Colonic mucosa (tissue), 4 donors: ENCODE results near the gene FNDC1. TPM values are rescaled to one million over a fixed set of nuclear protein-coding genes. Genes with fewer than 3 reads are reported as not detected.

Experiments
- DNase-seq: peaks from one replicate; pipeline ENCODE4 v3.0.0-alpha.2; 2020
- H3K27ac ChIP-seq: fragments of 200-600 bp; one replicate; pipeline ENCODE4 v1.8.0; 2021
- H3K27me3 ChIP-seq: fragments of 200-600 bp; one replicate; pipeline ENCODE4 v1.8.0; 2021
- H3K36me3 ChIP-seq: fragments of 200-600 bp; one replicate; pipeline ENCODE4 v1.8.0; 2021
- H3K4me1 ChIP-seq: fragments of 200-600 bp; one replicate; pipeline ENCODE4 v1.8.0; 2021; ENCODE audit warnings: mild to moderate bottlenecking
- H3K4me3 ChIP-seq: fragments of 200-600 bp; one replicate; pipeline ENCODE4 v1.8.0; 2021
- H3K9ac ChIP-seq, 2 donors: one replicate each; pipeline ENCODE4 v1.7.0; 2013; ENCODE audit warnings: control low read depth in 2 of 2, low read depth in 2 of 2, low read length in 2 of 2
- H3K9me3 ChIP-seq: fragments of 200-600 bp; one replicate; pipeline ENCODE4 v1.8.0; 2021
- CTCF ChIP-seq: fragments of 200-600 bp; IDR thresholded peaks from one replicate; pipeline ENCODE4 v1.8.0; 2022; ENCODE audit warnings: antibody characterized with exemption, mild to moderate bottlenecking
- intact Hi-C: fragments of 100-400 bp; cut with DNase I; formaldehyde crosslinking; loops from one replicate; pipeline ENCODE4 v1.14.1; 2022
- total RNA-seq, 2 donors: library from RNA; stranded (reverse); fragmentation: NEBNext Ultra II Directional in 1 of 2; extraction: Animal tissue kit (Norgen Biotek cat#: 25700) in 1 of 2; gene quantifications; one replicate each; pipeline ENCODE4 v1.2.1, GENCODE V29; 2021
- donor health status: healthy.
- donor health status: DM: no; HTN: no; CAD: no.
- donor health status: DM: no; HTN: no; CAD: no.

FNDC1 gene
- total RNA-seq, 2 donors from 2014 or later, result 0.05 to 1.1 TPM

- no peak for TF ChIP-seq CTCF
- H3K36me3 ChIP-seq, result no peaks in the 10 kb centered on the region
- no peak overlapping the region for H3K27ac ChIP-seq
Measured at GRCh38 chr6:159193923-159194322, 24.7 kb downstream of the FNDC1 start.

GRCh38 chr6:159194421-159194820, 25.2 kb downstream of the FNDC1 start:
- Histone ChIP-seq H3K36me3 (no peaks in the 10 kb centered on the region), H3K4me1 (no peaks in the 10 kb centered on the region), H3K27ac (no peak overlapping the region), H3K4me3 (no peak overlapping the region), H3K9me3 (no peaks in the 10 kb centered on the region), H3K9ac (no peak overlapping the region), H3K27me3 (no peaks in the 10 kb centered on the region)
- no peak for DNase-seq
- TF ChIP-seq CTCF, result no peak
- intact Hi-C loops, result no loop called here

More at GRCh38 chr6:159193923-159194322, 24.7 kb downstream of the FNDC1 start:
- DNase-seq, result no peak
- no peaks in the 10 kb centered on the region for H3K4me1 ChIP-seq
- H3K4me3 ChIP-seq, result no peak overlapping the region
- H3K9ac ChIP-seq, result no peak overlapping the region
- no peaks in the 10 kb centered on the region for H3K27me3 ChIP-seq
- intact Hi-C loops, result no loop called here
- H3K9me3 ChIP-seq, result no peaks in the 10 kb centered on the region

GRCh38 chr6:159196430-159196975, 27.3 kb downstream of the FNDC1 start:
- Histone ChIP-seq H3K9me3 (no peaks in the 10 kb centered on the region), H3K4me3 (no peak overlapping the region), H3K27ac (no peak overlapping the region), H3K36me3 (no peaks in the 10 kb centered on the region), H3K4me1 (no peaks in the 10 kb centered on the region), H3K27me3 (no peaks in the 10 kb centered on the region), H3K9ac (no peak overlapping the region)
- intact Hi-C loops, result no loop called here
- DNase-seq, result no peak
- TF ChIP-seq CTCF, result no peak

GRCh38 chr6:159197251-159197650, 28.1 kb downstream of the FNDC1 start:
- Histone ChIP-seq H3K9ac (no peak overlapping the region), H3K27ac (no peak overlapping the region), H3K36me3 (no peaks in the 10 kb centered on the region), H3K27me3 (no peaks in the 10 kb centered on the region), H3K4me1 (no peaks in the 10 kb centered on the region), H3K9me3 (no peaks in the 10 kb centered on the region), H3K4me3 (no peak overlapping the region)
- no peak for DNase-seq
- TF ChIP-seq CTCF, result no peak
- intact Hi-C loops, result no loop called here

- Histone ChIP-seq H3K36me3 (no peaks in the 10 kb centered on the region), H3K27me3 (no peaks in the 10 kb centered on the region), H3K27ac (no peak overlapping the region), H3K4me3 (no peak overlapping the region), H3K9me3 (no peaks in the 10 kb centered on the region), H3K4me1 (no peaks in the 10 kb centered on the region), H3K9ac (no peak overlapping the region)
- TF ChIP-seq CTCF, result no peak
- DNase-seq, result no peak
- intact Hi-C loops, result no loop called here
Measured at GRCh38 chr6:159201336-159201735, 32.1 kb downstream of the FNDC1 start.
